Testis (tissue), 2 donors: ENCODE results near the gene MRPL20.

Source experiments
- CTCF ChIP-seq, 3 experiments: fragments of 450-650 bp in 2 of 3; fragments of 200-600 bp in 1 of 3; sonication (generic) in 1 of 3; IDR thresholded peaks; one replicate each; pipeline ENCODE4 v1.5.1; 2016 to 2019; ENCODE audit warnings: antibody characterized with exemption in 3 of 3, mild to moderate bottlenecking in 2 of 3, moderate library complexity in 1 of 3
- POLR2A ChIP-seq: fragments of 450-650 bp; IDR thresholded peaks from one replicate; pipeline ENCODE4 v1.6.1; 2017; ENCODE audit warnings: antibody characterized with exemption, mild to moderate bottlenecking, moderate library complexity

- TF ChIP-seq CTCF (IDR thresholded peaks at IDR 0.05) (no peak), POLR2A (no peak)
Measured at GRCh38 chr1:1360506-1361169, 46.5 kb downstream of the MRPL20 start.
